ENCODE measurements around the gene KSR1. TPM values are rescaled to one million over a fixed set of nuclear protein-coding genes. Genes with fewer than 3 reads are reported as not detected.
A peak's percentile ranks its signal among the peaks of the same experiment; 100 is the strongest.

Gene KSR1
- total RNA-seq, 1 donor from 2014 or later = 90.2 TPM

GRCh38 chr17:27573548-27573947, 117.3 kb downstream of the KSR1 start:
- H3K4me2 ChIP-seq (ENCODE audit: low read length) = no peak overlapping the region
- H2AFZ ChIP-seq (ENCODE audit: low read depth, low read length) = no peak overlapping the region
- peaks cover 20% of the 10 kb centered on the region for H4K20me1 ChIP-seq (ENCODE audit: insufficient read depth, low read length)
- no peak for TF ChIP-seq EZH2 (IDR thresholded peaks at IDR 0.05; ENCODE audit: insufficient read depth, low read length)
- TF ChIP-seq CTCF (IDR thresholded peaks at IDR 0.05; ENCODE audit: insufficient read depth, low read depth, low read length) = no peak
- Mint-ChIP-seq H3K36me3 (ENCODE audit: low read depth, unreplicated experiment) (peaks cover 21% of the 10 kb centered on the region), H3K4me1 (ENCODE audit: low read depth, unreplicated experiment) (peaks cover 70% of the 10 kb centered on the region), H3K27ac (ENCODE audit: unreplicated experiment) (peak overlapping the region; percentile 75), H3K4me3 (ENCODE audit: unreplicated experiment) (no peak overlapping the region), H3K9me3 (ENCODE audit: unreplicated experiment) (no peaks in the 10 kb centered on the region), H3K27me3 (ENCODE audit: low read depth, unreplicated experiment) (no peaks in the 10 kb centered on the region)
- no peak overlapping the region for H3K9ac ChIP-seq (ENCODE audit: low read length)
- H3K4me3 ChIP-seq (ENCODE audit: insufficient read depth, low read depth, low read length) = no peak overlapping the region
- FAIRE-seq (no peak), DNase-seq (ENCODE audit: low read depth) (no peak)
- no peak overlapping the region for H3K27ac ChIP-seq (ENCODE audit: low read depth, low read length)
- no peaks in the 10 kb centered on the region for H3K27me3 ChIP-seq (ENCODE audit: insufficient read depth, low read length)
- H3K79me2 ChIP-seq (ENCODE audit: insufficient read depth, low read length) = peaks cover 69% of the 10 kb centered on the region
- no peaks in the 10 kb centered on the region for H3K9me3 ChIP-seq (ENCODE audit: insufficient read depth, low read depth, low read length)
- no peaks in the 10 kb centered on the region for H3K36me3 ChIP-seq (ENCODE audit: insufficient read depth, low read length)
- peaks cover 41% of the 10 kb centered on the region for H3K4me1 ChIP-seq (ENCODE audit: insufficient read depth, low read length)

GRCh38 chr17:27573971-27574525, 117.8 kb downstream of the KSR1 start:
- Mint-ChIP-seq H3K4me1 (ENCODE audit: low read depth, unreplicated experiment) (peaks cover 72% of the 10 kb centered on the region), H3K36me3 (ENCODE audit: low read depth, unreplicated experiment) (peaks cover 22% of the 10 kb centered on the region), H3K27ac (ENCODE audit: unreplicated experiment) (peak overlapping the region; percentile 75), H3K4me3 (ENCODE audit: unreplicated experiment) (peak overlapping the region; percentile 51), H3K27me3 (ENCODE audit: low read depth, unreplicated experiment) (no peaks in the 10 kb centered on the region), H3K9me3 (ENCODE audit: unreplicated experiment) (no peaks in the 10 kb centered on the region)
- H3K79me2 ChIP-seq (ENCODE audit: insufficient read depth, low read length) = peaks cover 71% of the 10 kb centered on the region
- H4K20me1 ChIP-seq (ENCODE audit: insufficient read depth, low read length) = peaks cover 25% of the 10 kb centered on the region
- peaks cover 46% of the 10 kb centered on the region for H3K4me1 ChIP-seq (ENCODE audit: insufficient read depth, low read length)
- H3K36me3 ChIP-seq (ENCODE audit: insufficient read depth, low read length) = no peaks in the 10 kb centered on the region
- FAIRE-seq (peak; percentile 43), DNase-seq (ENCODE audit: low read depth) (peak; percentile 69)
- H3K4me3 ChIP-seq (ENCODE audit: insufficient read depth, low read depth, low read length) = no peak overlapping the region
- H3K27ac ChIP-seq (ENCODE audit: low read depth, low read length) = no peak overlapping the region
- H3K9ac ChIP-seq (ENCODE audit: low read length) = no peak overlapping the region
- H2AFZ ChIP-seq (ENCODE audit: low read depth, low read length) = no peak overlapping the region
- no peak overlapping the region for H3K4me2 ChIP-seq (ENCODE audit: low read length)
- no peaks in the 10 kb centered on the region for H3K9me3 ChIP-seq (ENCODE audit: insufficient read depth, low read depth, low read length)
- no peaks in the 10 kb centered on the region for H3K27me3 ChIP-seq (ENCODE audit: insufficient read depth, low read length)
- no peak for TF ChIP-seq CTCF (IDR thresholded peaks at IDR 0.05; ENCODE audit: insufficient read depth, low read depth, low read length)
- no peak for TF ChIP-seq EZH2 (IDR thresholded peaks at IDR 0.05; ENCODE audit: insufficient read depth, low read length)

GRCh38 chr17:27575096-27575911, 119.1 kb downstream of the KSR1 start:
- no peak overlapping the region for H3K27ac ChIP-seq (ENCODE audit: low read depth, low read length)
- no peaks in the 10 kb centered on the region for H3K9me3 Mint-ChIP-seq (ENCODE audit: unreplicated experiment)
- no peak overlapping the region for H3K4me2 ChIP-seq (ENCODE audit: low read length)
- peaks cover 46% of the 10 kb centered on the region for H3K4me1 ChIP-seq (ENCODE audit: insufficient read depth, low read length)
- peak overlapping the region; percentile 75 for H3K27ac Mint-ChIP-seq (ENCODE audit: unreplicated experiment)
- H3K4me3 ChIP-seq (ENCODE audit: insufficient read depth, low read depth, low read length) = no peak overlapping the region
- no peak for TF ChIP-seq CTCF (IDR thresholded peaks at IDR 0.05; ENCODE audit: insufficient read depth, low read depth, low read length)
- no peak for TF ChIP-seq EZH2 (IDR thresholded peaks at IDR 0.05; ENCODE audit: insufficient read depth, low read length)
- H4K20me1 ChIP-seq (ENCODE audit: insufficient read depth, low read length) = peaks cover 27% of the 10 kb centered on the region
- no peak for FAIRE-seq
- no peak overlapping the region for H2AFZ ChIP-seq (ENCODE audit: low read depth, low read length)
- no peaks in the 10 kb centered on the region for H3K27me3 Mint-ChIP-seq (ENCODE audit: low read depth, unreplicated experiment)
- H3K36me3 Mint-ChIP-seq (ENCODE audit: low read depth, unreplicated experiment) = peaks cover 21% of the 10 kb centered on the region
- H3K9me3 ChIP-seq (ENCODE audit: insufficient read depth, low read depth, low read length) = no peaks in the 10 kb centered on the region
- H3K4me1 Mint-ChIP-seq (ENCODE audit: low read depth, unreplicated experiment) = peaks cover 69% of the 10 kb centered on the region
- H3K27me3 ChIP-seq (ENCODE audit: insufficient read depth, low read length) = no peaks in the 10 kb centered on the region
- H3K9ac ChIP-seq (ENCODE audit: low read length) = no peak overlapping the region
- peak overlapping the region; percentile 28 for H3K4me3 Mint-ChIP-seq (ENCODE audit: unreplicated experiment)
- H3K36me3 ChIP-seq (ENCODE audit: insufficient read depth, low read length) = no peaks in the 10 kb centered on the region
- DNase-seq (ENCODE audit: low read depth) = no peak
- H3K79me2 ChIP-seq (ENCODE audit: insufficient read depth, low read length) = peaks cover 68% of the 10 kb centered on the region
